SK-N-SH (cell line): ENCODE results near the gene PSMB5.

Experiments
- CTCF ChIP-seq: fragments of 200-600 bp; sonication (generic); IDR thresholded peaks from 2 replicates; pipeline ENCODE4 v1.6.1; 2017; ENCODE audit warnings: antibody characterized with exemption, mild to moderate bottlenecking, moderate library complexity
- RXRA ChIP-seq: IDR thresholded peaks from 2 replicates; pipeline ENCODE4 v1.4.0; 2012; ENCODE audit warnings: low read depth, mild to moderate bottlenecking, borderline replicate concordance
- SMC3 ChIP-seq: IDR thresholded peaks from 2 replicates; pipeline ENCODE4 v1.6.1; 2012; ENCODE audit warnings: low read depth, low read length, improper control_type of control experiment

GRCh38 chr14:23033251-23033727, 1.4 kb downstream of the PSMB5 start:
- TF ChIP-seq SMC3 (no peak), CTCF (no peak), RXRA (no peak)
